Ramos (cell line): Measurements from ENCODE around the gene NLK.

Experiments
- in situ Hi-C: fragments of 300-500 bp; cut with MboI; formaldehyde crosslinking; loops from one replicate; pipeline ENCODE4 v1.14.3; 2022; ENCODE audit warnings: low sequenced_read_pairs; ENCODE audit not compliant: unreplicated experiment

NLK gene

GRCh38 chr17:28100251-28100650 lies 57.8 kb downstream of the NLK start:
- in situ Hi-C loops, result no loop called here

- in situ Hi-C loops, result no loop called here
These were observed 58.5 kb downstream of the NLK start for GRCh38 chr17:28100936-28101335.

GRCh38 chr17:28101919-28102318 lies 59.4 kb downstream of the NLK start:
- in situ Hi-C loops, result no loop called here

GRCh38 chr17:28105501-28105900 lies 63.0 kb downstream of the NLK start:
- in situ Hi-C loops, result no loop called here

- in situ Hi-C loops, result no loop called here
These were observed 67.7 kb downstream of the NLK start for GRCh38 chr17:28110184-28110583.

- in situ Hi-C loops, result no loop called here
These were observed 69.7 kb downstream of the NLK start for GRCh38 chr17:28112181-28112580.

GRCh38 chr17:28112606-28113005 lies 70.1 kb downstream of the NLK start:
- in situ Hi-C loops, result no loop called here

- in situ Hi-C loops, result no loop called here
These were observed 70.8 kb downstream of the NLK start for GRCh38 chr17:28113269-28113668.

GRCh38 chr17:28115046-28115445 lies 72.6 kb downstream of the NLK start:
- in situ Hi-C loops, result no loop called here

- in situ Hi-C loops, result no loop called here
These were observed 74.8 kb downstream of the NLK start for GRCh38 chr17:28117304-28117703.

GRCh38 chr17:28118362-28118761 lies 75.9 kb downstream of the NLK start:
- in situ Hi-C loops, result no loop called here

- in situ Hi-C loops, result no loop called here
These were observed 76.6 kb downstream of the NLK start for GRCh38 chr17:28119046-28119445.

- in situ Hi-C loops, result no loop called here
These were observed 77.1 kb downstream of the NLK start for GRCh38 chr17:28119560-28119959.

GRCh38 chr17:28120766-28121165 lies 78.3 kb downstream of the NLK start:
- in situ Hi-C loops, result no loop called here

- in situ Hi-C loops, result no loop called here
These were observed 82.5 kb downstream of the NLK start for GRCh38 chr17:28124962-28125361.

GRCh38 chr17:28125526-28126378 lies 83.3 kb downstream of the NLK start:
- in situ Hi-C loops, result no loop called here

GRCh38 chr17:28127196-28127595 lies 84.7 kb downstream of the NLK start:
- in situ Hi-C loops, result no loop called here

GRCh38 chr17:28128779-28129178 lies 86.3 kb downstream of the NLK start:
- in situ Hi-C loops, result no loop called here

GRCh38 chr17:28130472-28130871 lies 88.0 kb downstream of the NLK start:
- in situ Hi-C loops, result no loop called here

GRCh38 chr17:28131599-28131998 lies 89.1 kb downstream of the NLK start:
- in situ Hi-C loops, result no loop called here

- in situ Hi-C loops, result no loop called here
These were observed 91.1 kb downstream of the NLK start for GRCh38 chr17:28133562-28133970.

- in situ Hi-C loops, result no loop called here
These were observed 94.4 kb downstream of the NLK start for GRCh38 chr17:28136923-28137322.
